Esophagus squamous epithelium (tissue), 5 donors: ENCODE measurements around the gene DOHH. TPM values are rescaled to one million over a fixed set of nuclear protein-coding genes. Genes with fewer than 3 reads are reported as not detected.

Experiments
- DNase-seq: peaks from one replicate; lab custom pipeline; 2025; lab: John Stamatoyannopoulos, UW
- H3K27ac ChIP-seq, 4 donors: fragments of 200-600 bp; sonication (generic); one replicate each; pipeline ENCODE4 v1.5.1; 2016 to 2019; ENCODE audit warnings: mild to moderate bottlenecking in 1 of 4
- H3K27me3 ChIP-seq, 4 donors: fragments of 200-600 bp; sonication (generic); 1 replicate in 3 of 4; 2 replicates in 1 of 4; pipeline versions ENCODE4 v1.5.1 to v1.6.0; 2017 to 2021; ENCODE audit warnings: antibody characterized with exemption in 1 of 4
- H3K36me3 ChIP-seq, 3 donors: fragments of 200-600 bp; sonication (generic); one replicate each; pipeline ENCODE4 v1.5.1; 2016 to 2019
- H3K4me1 ChIP-seq, 3 donors: fragments of 200-600 bp; sonication (generic); one replicate each; pipeline ENCODE4 v1.5.1; 2017 to 2019
- H3K4me3 ChIP-seq, 4 donors: fragments of 200-600 bp; sonication (generic); 1 replicate in 3 of 4; 2 replicates in 1 of 4; pipeline ENCODE4 v1.5.1; 2016 to 2019; ENCODE audit warnings: mild to moderate bottlenecking in 2 of 4, moderate library complexity in 1 of 4
- H3K9me3 ChIP-seq, 3 donors: fragments of 200-600 bp; sonication (generic); one replicate each; pipeline ENCODE4 v1.5.1; 2016 to 2019
- CTCF ChIP-seq, 6 experiments: fragments of 450-650 bp in 4 of 6; fragments of 200-600 bp in 2 of 6; sonication (generic) in 2 of 6; IDR thresholded peaks; one replicate each; pipeline ENCODE4 v1.5.1; 2016 to 2019; ENCODE audit warnings: antibody characterized with exemption in 6 of 6, mild to moderate bottlenecking in 4 of 6, moderate library complexity in 4 of 6
- POLR2A ChIP-seq, 4 donors: fragments of 450-650 bp; IDR thresholded peaks; one replicate each; pipeline ENCODE4 v1.6.1; 2017; ENCODE audit warnings: antibody characterized with exemption in 4 of 4, mild to moderate bottlenecking in 4 of 4, moderate library complexity in 3 of 4
- WGBS, 2 donors: methylation state at CpG; one replicate each; pipeline ENCODE4 v1.1.5; 2018; 5-methylcytosine and 5-hydroxymethylcytosine counted together
- intact Hi-C: fragments of 100-400 bp; cut with DNase I; formaldehyde crosslinking; loops from one replicate; pipeline ENCODE4 v1.15.0; 2022
- total RNA-seq, 4 donors: library from RNA; depleted of rRNA; stranded (reverse); fragments of >200 nt; gene quantifications; one replicate each; pipeline ENCODE4 v1.1.0, GENCODE V29; 2016
- donor health status: DM: yes; HTN: yes; CAD: no.

Gene DOHH
- total RNA-seq, 4 donors from 2014 or later: 21.0 to 29.5 (median 26.4) TPM

GRCh38 chr19:3528539-3529211, 28.2 kb upstream of the DOHH start:
- no peaks in the 10 kb centered on the region for H3K27me3 ChIP-seq
- 94 to 97% methylated on average over 20 of the region's 20 CpGs for WGBS, 2 donors
- H3K4me1 ChIP-seq: no peaks in the 10 kb centered on the region
- H3K9me3 ChIP-seq: no peaks in the 10 kb centered on the region
- no peak overlapping the region for H3K4me3 ChIP-seq
- TF ChIP-seq CTCF (IDR thresholded peaks at IDR 0.05): no peak
- TF ChIP-seq POLR2A (IDR thresholded peaks at IDR 0.05): no peak
- peaks cover 57 to 84% (median 61%) of the 10 kb centered on the region in 3 donors for H3K36me3 ChIP-seq
- no peak for DNase-seq
- no peak overlapping the region for H3K27ac ChIP-seq
- intact Hi-C loops: no loop called here

- intact Hi-C loops: no loop called here
- Histone ChIP-seq H3K4me3 (no peak overlapping the region), H3K4me1 (no peaks in the 10 kb centered on the region), H3K36me3 (peaks cover 60 to 84% (median 61%) of the 10 kb centered on the region in 3 donors), H3K27ac (no peak overlapping the region), H3K27me3 (no peaks in the 10 kb centered on the region), H3K9me3 (no peaks in the 10 kb centered on the region)
- TF ChIP-seq CTCF (IDR thresholded peaks at IDR 0.05): no peak
- TF ChIP-seq POLR2A (IDR thresholded peaks at IDR 0.05): no peak
- WGBS, 2 donors: 90 to 100% methylated on average over 2 to 6 of the region's 14 CpGs
- no peak for DNase-seq
Measured at GRCh38 chr19:3528080-3528479, 27.6 kb upstream of the DOHH start.

GRCh38 chr19:3527238-3527910, 26.9 kb upstream of the DOHH start:
- Histone ChIP-seq H3K4me3 (no peak overlapping the region), H3K27ac (no peak overlapping the region), H3K4me1 (peaks cover 0 to 5% (median 0%) of the 10 kb centered on the region in 3 donors), H3K36me3 (peaks cover 54 to 84% (median 58%) of the 10 kb centered on the region in 3 donors), H3K9me3 (no peaks in the 10 kb centered on the region), H3K27me3 (no peaks in the 10 kb centered on the region)
- intact Hi-C loops: no loop called here
- no peak for TF ChIP-seq POLR2A (IDR thresholded peaks at IDR 0.05)
- no peak for TF ChIP-seq CTCF (IDR thresholded peaks at IDR 0.05)
- no peak for DNase-seq
- WGBS, 2 donors: 90 to 100% methylated on average over 6 to 8 of the region's 21 CpGs

GRCh38 chr19:3526507-3527237, 26.2 kb upstream of the DOHH start:
- no peak overlapping the region for H3K27ac ChIP-seq
- TF ChIP-seq CTCF (IDR thresholded peaks at IDR 0.05) (no peak), POLR2A (IDR thresholded peaks at IDR 0.05) (no peak)
- H3K4me3 ChIP-seq: no peak overlapping the region
- peaks cover 0 to 12% (median 0%) of the 10 kb centered on the region in 3 donors for H3K4me1 ChIP-seq
- intact Hi-C loops: no loop called here
- WGBS, 2 donors: 94 to 97% methylated on average over 6 to 12 of the region's 28 CpGs
- peaks cover 47 to 84% (median 51%) of the 10 kb centered on the region in 3 donors for H3K36me3 ChIP-seq
- no peaks in the 10 kb centered on the region for H3K27me3 ChIP-seq
- H3K9me3 ChIP-seq: no peaks in the 10 kb centered on the region
- DNase-seq: no peak
